LNCaP clone FGC (cell line): ENCODE measurements around the gene CAPRIN1.

Source experiments
- DNase-seq: peaks from one replicate; pipeline ENCODE4 v3.0.0-alpha.2; 2011; ENCODE audit warnings: low read depth
- H3K4me3 ChIP-seq: 2 replicates; pipeline ENCODE4 v1.5.1; 2011; ENCODE audit warnings: mild to moderate bottlenecking, low read depth, low read length, control low read depth
- TF ChIP-seq, protein P1 (sequence below): IDR thresholded peaks from 2 replicates; pipeline ENCODE4 v1.5.1; 2012; ENCODE audit warnings: mild to moderate bottlenecking; ENCODE audit not compliant: control insufficient read depth, insufficient read depth; ENCODE audit errors: extremely low read depth

Gene CAPRIN1

DNA sequence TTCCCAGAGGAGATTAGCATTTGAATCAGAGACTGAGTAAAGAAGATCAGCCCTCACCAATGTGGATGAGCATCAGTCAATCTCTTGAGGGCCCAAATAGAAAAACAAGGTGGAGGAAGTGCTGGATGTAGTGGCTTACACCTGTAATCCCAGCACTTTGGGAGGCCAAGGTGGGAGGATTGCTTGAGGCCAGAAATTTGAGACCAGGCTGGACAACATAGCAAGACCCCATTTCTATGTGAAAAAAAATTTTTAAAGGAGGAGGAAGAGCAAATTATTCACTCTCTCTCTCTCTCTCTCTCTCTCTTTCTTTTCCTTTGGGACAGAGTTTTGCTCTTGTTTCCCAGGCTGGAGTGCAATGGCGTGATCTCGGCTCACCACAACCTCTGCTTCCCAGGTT is 18.1 kb upstream of the CAPRIN1 start:
- no peak for DNase-seq
- no peak overlapping the region for H3K4me3 ChIP-seq
- TF ChIP-seq, protein P1, sequence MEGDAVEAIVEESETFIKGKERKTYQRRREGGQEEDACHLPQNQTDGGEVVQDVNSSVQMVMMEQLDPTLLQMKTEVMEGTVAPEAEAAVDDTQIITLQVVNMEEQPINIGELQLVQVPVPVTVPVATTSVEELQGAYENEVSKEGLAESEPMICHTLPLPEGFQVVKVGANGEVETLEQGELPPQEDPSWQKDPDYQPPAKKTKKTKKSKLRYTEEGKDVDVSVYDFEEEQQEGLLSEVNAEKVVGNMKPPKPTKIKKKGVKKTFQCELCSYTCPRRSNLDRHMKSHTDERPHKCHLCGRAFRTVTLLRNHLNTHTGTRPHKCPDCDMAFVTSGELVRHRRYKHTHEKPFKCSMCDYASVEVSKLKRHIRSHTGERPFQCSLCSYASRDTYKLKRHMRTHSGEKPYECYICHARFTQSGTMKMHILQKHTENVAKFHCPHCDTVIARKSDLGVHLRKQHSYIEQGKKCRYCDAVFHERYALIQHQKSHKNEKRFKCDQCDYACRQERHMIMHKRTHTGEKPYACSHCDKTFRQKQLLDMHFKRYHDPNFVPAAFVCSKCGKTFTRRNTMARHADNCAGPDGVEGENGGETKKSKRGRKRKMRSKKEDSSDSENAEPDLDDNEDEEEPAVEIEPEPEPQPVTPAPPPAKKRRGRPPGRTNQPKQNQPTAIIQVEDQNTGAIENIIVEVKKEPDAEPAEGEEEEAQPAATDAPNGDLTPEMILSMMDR = no peak

DNA sequence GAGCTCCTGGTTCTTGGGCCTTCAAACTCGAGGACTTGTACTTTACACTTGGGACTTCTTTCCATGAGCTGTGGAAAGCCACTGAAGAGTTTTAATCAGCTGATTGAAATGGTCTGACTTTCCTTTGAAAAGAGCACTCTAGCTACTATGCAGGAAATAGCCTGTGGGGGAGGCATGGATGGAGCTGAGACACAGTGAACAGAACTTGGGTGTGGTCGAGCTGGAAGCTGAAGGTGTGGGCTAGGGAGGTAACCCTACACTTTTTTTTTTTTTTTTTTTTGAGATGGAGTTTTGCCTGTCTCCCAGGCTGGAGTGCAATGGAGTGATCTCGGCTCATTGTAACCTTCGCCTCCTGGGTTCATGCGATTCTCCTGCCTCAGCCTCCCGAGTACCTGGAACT is 17.5 kb upstream of the CAPRIN1 start:
- DNase-seq = no peak
- TF ChIP-seq, protein P1 = no peak

DNA sequence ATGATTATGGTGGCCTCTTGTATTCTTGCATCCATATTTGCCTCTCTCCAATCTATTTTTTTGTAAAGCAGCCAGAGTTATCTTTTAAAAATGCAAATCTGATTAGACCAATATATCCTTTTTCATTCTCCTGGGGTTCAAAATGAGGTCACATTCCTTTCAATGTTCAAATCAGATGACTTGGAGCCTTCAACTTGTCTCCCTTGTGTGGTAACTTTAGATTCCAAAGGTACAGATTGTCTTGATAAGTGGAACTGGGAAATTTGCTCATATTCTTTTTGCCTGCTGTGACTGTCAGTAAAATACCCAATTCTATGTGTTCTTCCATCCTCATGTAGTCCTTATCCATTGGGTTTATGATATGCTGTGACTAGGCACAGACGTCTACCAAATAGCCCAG is 15.1 kb upstream of the CAPRIN1 start:
- TF ChIP-seq, protein P1 = no peak
- H3K4me3 ChIP-seq = no peak overlapping the region
- no peak for DNase-seq

More for the DNA sequence above, 17.5 kb upstream of the CAPRIN1 start:
- no peak overlapping the region for H3K4me3 ChIP-seq

DNA sequence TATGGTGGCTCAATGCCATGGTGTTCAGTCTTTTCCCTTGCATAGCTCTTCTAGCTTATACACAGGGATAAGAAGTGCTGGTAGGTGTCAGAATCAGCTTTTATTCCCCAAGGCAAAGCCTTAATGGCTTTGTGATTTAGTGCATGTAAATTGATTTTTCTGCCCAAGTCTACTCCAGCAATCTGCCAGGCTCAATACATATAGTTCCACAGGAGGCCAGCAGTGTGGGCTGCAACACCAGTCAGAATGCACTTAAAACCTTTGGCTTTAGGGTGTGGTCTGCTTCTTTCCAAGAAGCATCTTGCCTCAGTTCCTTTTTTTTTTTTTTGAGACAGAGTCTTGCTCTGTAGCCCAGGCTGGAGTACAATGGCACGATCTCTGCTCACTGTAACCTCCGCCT is 14.5 kb upstream of the CAPRIN1 start:
- no peak overlapping the region for H3K4me3 ChIP-seq
- TF ChIP-seq, protein P1 = no peak
- no peak for DNase-seq

DNA sequence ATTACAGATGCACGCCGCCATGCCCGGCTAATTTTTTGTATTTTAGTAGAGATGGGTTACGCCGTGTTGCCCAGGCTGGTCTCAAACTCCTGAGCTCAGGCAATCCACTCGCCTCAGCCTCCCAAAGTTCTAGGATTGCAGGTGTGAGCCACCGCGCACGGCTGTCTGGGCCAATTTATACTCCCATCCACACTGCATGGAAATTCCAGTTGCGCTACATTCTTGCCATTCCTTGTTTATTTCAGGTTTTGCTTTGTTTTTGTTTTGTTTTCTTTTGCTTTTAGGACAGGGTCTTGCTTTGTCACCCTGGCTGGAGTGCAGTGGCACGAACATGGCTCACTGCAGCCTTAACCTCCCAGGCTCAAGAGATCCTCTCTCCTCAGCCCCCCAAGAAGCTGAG is 11.0 kb upstream of the CAPRIN1 start:
- DNase-seq = no peak
- TF ChIP-seq, protein P1 = no peak
- no peak overlapping the region for H3K4me3 ChIP-seq

DNA sequence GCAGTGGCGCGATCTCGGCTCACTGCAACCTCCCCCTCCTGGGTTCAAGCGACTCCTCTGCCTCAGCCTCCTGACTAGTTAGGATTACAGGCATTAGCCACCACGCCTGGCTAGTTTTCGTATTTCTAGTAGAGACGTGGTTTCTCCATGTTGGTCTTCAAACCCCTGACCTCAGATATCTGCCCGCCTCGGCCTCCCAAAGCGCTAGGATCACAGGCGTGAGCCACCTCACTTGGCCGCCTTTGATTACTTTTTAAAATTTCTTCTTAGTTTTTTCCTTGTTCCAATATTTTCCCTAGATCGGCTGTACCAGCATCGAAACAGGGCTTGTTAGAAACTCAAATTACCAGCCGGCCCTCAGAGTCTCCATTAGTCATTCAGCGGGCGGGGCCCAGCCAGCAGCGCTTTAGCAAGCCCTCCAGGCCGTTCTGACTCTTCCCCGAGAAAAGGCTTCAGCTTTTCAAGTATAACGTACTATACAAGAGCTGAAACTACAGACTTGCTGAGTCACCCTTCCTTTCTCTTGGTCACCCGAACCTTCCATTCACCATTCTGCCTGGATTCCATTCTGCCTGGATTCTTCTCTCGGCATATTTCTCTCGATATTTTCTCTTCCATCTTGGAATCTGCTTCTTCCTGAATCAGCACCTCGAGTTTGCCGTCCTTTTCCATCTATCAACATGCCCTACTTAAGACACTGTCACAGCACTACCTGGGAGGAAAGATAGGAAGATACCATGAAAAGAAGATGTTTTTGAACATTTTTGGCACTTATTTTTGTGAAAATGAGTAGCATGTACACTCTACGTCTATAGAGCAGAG is 6.7 kb upstream of the CAPRIN1 start:
- TF ChIP-seq, protein P1 = no peak
- H3K4me3 ChIP-seq = no peak overlapping the region
- no peak for DNase-seq

DNA sequence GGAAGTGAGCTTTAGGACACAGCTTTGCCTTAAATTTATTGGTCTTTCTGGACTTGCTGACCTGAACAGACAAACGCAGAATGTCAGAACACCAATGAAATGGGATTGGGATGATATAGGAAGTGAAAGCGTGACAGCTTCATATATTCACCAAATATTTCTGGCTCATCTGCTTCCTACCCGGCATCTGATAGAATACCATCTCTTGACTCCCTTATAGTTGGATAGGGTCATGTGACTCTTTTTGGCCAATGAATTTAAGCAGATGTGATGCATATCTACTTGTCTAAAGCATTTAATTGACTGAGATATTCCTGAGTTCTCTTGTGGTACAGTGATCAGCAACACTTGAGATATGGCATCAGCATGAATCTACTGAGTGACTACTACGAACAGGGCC is 2.5 kb upstream of the CAPRIN1 start:
- no peak for DNase-seq
- TF ChIP-seq, protein P1 = no peak
- no peak overlapping the region for H3K4me3 ChIP-seq
